ENCODE results near the gene UGP2.

GRCh38 chr2:63856303-63856603 lies 14.6 kb downstream of the UGP2 start:
- TF ChIP-seq EZH2 (IDR thresholded peaks at IDR 0.05; ENCODE audit: low read depth) (no peak), CTCF (conservative IDR thresholded peaks at IDR 0.05) (no peak)
